Measurements from ENCODE around the gene PATL1. TPM values are rescaled to one million over a fixed set of nuclear protein-coding genes. Genes with fewer than 3 reads are reported as not detected.
A peak's percentile ranks its signal among the peaks of the same experiment; 100 is the strongest.

The PATL1 gene
- total and polyA plus RNA-seq, 4 donors, result 12.8 to 29.3 (median 26.0) TPM

- peaks cover 0 to 3% (median under 1%) of the 10 kb centered on the region in 4 donors for H3K36me3 ChIP-seq (ENCODE audit: control insufficient read depth in 4 of 4, insufficient read depth in 4 of 4, low read length in 4 of 4)
- H3K27me3 ChIP-seq (ENCODE audit: control insufficient read depth in 3 of 3, insufficient read depth in 3 of 3, low read length in 2 of 3), result no peaks in the 10 kb centered on the region
- H3K27ac ChIP-seq (ENCODE audit: low read depth in 1 of 2, low read length in 1 of 2), result no peak overlapping the region
- DNase-seq, result no peak
- H3K9me3 ChIP-seq (ENCODE audit: control insufficient read depth in 4 of 4, insufficient read depth in 3 of 4, low read length in 3 of 4), result no peaks in the 10 kb centered on the region
- H3K9ac ChIP-seq (ENCODE audit: insufficient read depth in 1 of 2, low read length in 2 of 2), result no peak overlapping the region
- ATAC-seq (ENCODE audit: insufficient read depth, low FRiP score), result no peak
- no peak overlapping the region for H3K4me3 ChIP-seq
- TF ChIP-seq, protein P1, sequence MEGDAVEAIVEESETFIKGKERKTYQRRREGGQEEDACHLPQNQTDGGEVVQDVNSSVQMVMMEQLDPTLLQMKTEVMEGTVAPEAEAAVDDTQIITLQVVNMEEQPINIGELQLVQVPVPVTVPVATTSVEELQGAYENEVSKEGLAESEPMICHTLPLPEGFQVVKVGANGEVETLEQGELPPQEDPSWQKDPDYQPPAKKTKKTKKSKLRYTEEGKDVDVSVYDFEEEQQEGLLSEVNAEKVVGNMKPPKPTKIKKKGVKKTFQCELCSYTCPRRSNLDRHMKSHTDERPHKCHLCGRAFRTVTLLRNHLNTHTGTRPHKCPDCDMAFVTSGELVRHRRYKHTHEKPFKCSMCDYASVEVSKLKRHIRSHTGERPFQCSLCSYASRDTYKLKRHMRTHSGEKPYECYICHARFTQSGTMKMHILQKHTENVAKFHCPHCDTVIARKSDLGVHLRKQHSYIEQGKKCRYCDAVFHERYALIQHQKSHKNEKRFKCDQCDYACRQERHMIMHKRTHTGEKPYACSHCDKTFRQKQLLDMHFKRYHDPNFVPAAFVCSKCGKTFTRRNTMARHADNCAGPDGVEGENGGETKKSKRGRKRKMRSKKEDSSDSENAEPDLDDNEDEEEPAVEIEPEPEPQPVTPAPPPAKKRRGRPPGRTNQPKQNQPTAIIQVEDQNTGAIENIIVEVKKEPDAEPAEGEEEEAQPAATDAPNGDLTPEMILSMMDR (IDR thresholded peaks at IDR 0.05; ENCODE audit: control extremely low read depth, extremely low read depth), result no peak
- 92 to 95% methylated on average over 11 of the region's 11 CpGs for WGBS, 2 donors
- H3K4me1 ChIP-seq (ENCODE audit: control insufficient read depth in 5 of 5, insufficient read depth in 5 of 5, low read length in 5 of 5), result peaks cover 0 to 20% (median 7%) of the 10 kb centered on the region in 5 donors
These were observed 2.6 kb upstream of the PATL1 start for GRCh38 chr11:59671471-59671870.

GRCh38 chr11:59669611-59670009 is 773 bp upstream of the PATL1 start:
- peak; percentile 6 for ATAC-seq (ENCODE audit: insufficient read depth, low FRiP score)
- peak overlapping the region; percentile 96 to 98 for H3K27ac ChIP-seq (ENCODE audit: low read depth in 1 of 2, low read length in 1 of 2)
- H3K9ac ChIP-seq (ENCODE audit: insufficient read depth in 1 of 2, low read length in 2 of 2), result peak overlapping the region; percentile 87 to 97
- H3K4me3 ChIP-seq, result peak overlapping the region; percentile 67
- TF ChIP-seq, protein P1 (IDR thresholded peaks at IDR 0.05; ENCODE audit: control extremely low read depth, extremely low read depth), result no peak
- no peaks in the 10 kb centered on the region for H3K9me3 ChIP-seq (ENCODE audit: control insufficient read depth in 4 of 4, insufficient read depth in 3 of 4, low read length in 3 of 4)
- DNase-seq, result peak in 2 of 3 donors; percentile 78 to 82
- H3K27me3 ChIP-seq (ENCODE audit: control insufficient read depth in 3 of 3, insufficient read depth in 3 of 3, low read length in 2 of 3), result no peaks in the 10 kb centered on the region
- WGBS, 2 donors, result 4 to 6% methylated on average over 22 of the region's 22 CpGs
- H3K36me3 ChIP-seq (ENCODE audit: control insufficient read depth in 4 of 4, insufficient read depth in 4 of 4, low read length in 4 of 4), result peaks cover under 1 to 15% (median 4%) of the 10 kb centered on the region in 4 donors
- peaks cover 0 to 20% (median 7%) of the 10 kb centered on the region in 5 donors for H3K4me1 ChIP-seq (ENCODE audit: control insufficient read depth in 5 of 5, insufficient read depth in 5 of 5, low read length in 5 of 5)

DNA sequence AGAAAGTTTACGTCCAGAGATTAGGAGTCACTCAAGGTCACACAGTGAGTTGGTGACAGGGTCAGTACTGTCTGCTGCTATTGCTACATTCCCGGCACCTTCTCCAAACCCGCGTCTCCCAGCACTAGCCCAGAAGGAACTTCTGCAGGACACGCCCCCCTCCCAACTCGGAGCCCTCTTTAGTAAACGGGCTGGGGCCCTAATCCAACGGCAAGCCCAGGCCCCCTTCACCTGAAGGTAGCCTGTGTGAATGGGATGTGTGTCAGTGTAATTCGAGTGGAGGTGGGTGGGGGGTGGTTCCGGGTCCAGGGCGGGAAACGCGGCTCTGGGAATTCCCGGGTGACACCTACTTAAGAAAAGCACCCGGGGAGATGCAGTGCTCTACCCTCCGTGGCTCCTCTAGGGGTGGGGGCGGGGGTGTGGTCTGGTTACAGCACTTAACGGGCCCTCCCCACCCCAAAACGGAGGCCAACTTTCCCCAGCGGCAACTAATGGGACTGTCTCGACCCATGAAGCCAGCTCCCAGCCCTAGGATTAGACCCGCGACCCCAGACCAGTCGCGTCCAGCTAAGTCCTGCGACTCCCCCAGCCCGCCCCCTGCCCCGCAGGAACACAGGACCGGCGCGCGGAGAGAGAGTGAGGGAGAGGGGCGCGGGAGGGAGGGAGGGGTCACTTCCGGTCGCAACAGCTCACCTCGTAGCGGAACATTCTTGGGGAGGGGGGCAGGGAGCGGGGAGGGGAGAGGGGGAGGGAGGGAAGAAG is 468 bp downstream of the PATL1 start:
- ATAC-seq (ENCODE audit: insufficient read depth, low FRiP score), result peak; percentile 34
- TF ChIP-seq, protein P1 (IDR thresholded peaks at IDR 0.05; ENCODE audit: control extremely low read depth, extremely low read depth), result no peak
- Histone ChIP-seq H3K27me3 (ENCODE audit: control insufficient read depth in 3 of 3, insufficient read depth in 3 of 3, low read length in 2 of 3) (no peaks in the 10 kb centered on the region), H3K27ac (ENCODE audit: low read depth in 1 of 2, low read length in 1 of 2) (peak overlapping the region; percentile 58 to 84), H3K4me3 (peak overlapping the region; percentile 82), H3K9me3 (ENCODE audit: control insufficient read depth in 4 of 4, insufficient read depth in 3 of 4, low read length in 3 of 4) (no peaks in the 10 kb centered on the region), H3K9ac (ENCODE audit: insufficient read depth in 1 of 2, low read length in 2 of 2) (peak overlapping the region in 1 of 2 donors; percentile 16), H3K36me3 (ENCODE audit: control insufficient read depth in 4 of 4, insufficient read depth in 4 of 4, low read length in 4 of 4) (peaks cover 4 to 21% (median 9%) of the 10 kb centered on the region in 4 donors), H3K4me1 (ENCODE audit: control insufficient read depth in 5 of 5, insufficient read depth in 5 of 5, low read length in 5 of 5) (peaks cover 0 to 20% (median 7%) of the 10 kb centered on the region in 5 donors)
- 0% methylated on average over 27 to 39 of the region's 39 CpGs for WGBS, 2 donors
- DNase-seq, result peak; percentile 46 to 55 (median 53)
